ENCODE data around the gene COL27A1.

COL27A1 gene

DNA sequence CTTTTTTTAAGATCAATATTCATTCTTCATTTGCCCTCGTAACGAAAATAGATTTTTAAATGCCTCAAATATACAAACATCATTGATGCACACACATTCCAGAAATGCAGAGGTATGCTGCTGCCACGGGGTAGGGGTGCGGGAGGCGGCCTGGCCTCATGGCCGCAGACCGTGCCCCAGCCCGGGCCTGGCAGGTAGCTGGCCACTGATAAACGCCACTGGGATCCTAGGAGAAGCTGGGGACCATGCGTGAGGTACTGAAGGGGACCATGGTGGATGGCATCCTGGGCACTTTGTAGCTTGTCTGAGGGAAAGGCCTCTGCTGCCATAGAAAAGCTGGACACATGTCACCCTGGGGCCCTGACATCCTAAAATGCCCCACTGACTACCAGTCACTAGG, 180.8 kb downstream of the COL27A1 start:
- DNase-seq (ENCODE audit: low read depth in 1 of 2, low spot score in 1 of 2): no peak

GRCh38 chr9:114336699-114337395, 181.5 kb downstream of the COL27A1 start:
- no peak for DNase-seq (ENCODE audit: low read depth in 1 of 2, low spot score in 1 of 2)

DNA sequence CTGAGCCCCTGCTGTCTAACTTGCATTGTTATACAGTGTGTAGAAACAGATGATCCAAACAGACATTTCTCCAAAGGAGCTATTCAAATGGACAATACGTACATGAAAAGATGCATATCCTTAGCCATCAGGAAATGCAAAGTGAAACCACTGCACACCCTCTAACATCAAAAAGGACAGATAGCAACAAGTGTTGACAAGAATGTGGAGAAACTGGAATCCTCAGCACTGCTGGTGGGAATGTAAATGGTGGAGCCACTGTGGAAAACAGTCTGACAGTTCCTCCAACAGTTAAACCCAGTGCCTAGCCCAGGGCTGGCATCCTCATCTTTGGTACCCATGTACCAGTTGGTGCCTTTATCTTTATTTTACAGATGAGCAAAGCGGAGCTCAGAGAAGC, 182.8 kb downstream of the COL27A1 start:
- no peak for DNase-seq (ENCODE audit: low read depth in 1 of 2, low spot score in 1 of 2)

DNA sequence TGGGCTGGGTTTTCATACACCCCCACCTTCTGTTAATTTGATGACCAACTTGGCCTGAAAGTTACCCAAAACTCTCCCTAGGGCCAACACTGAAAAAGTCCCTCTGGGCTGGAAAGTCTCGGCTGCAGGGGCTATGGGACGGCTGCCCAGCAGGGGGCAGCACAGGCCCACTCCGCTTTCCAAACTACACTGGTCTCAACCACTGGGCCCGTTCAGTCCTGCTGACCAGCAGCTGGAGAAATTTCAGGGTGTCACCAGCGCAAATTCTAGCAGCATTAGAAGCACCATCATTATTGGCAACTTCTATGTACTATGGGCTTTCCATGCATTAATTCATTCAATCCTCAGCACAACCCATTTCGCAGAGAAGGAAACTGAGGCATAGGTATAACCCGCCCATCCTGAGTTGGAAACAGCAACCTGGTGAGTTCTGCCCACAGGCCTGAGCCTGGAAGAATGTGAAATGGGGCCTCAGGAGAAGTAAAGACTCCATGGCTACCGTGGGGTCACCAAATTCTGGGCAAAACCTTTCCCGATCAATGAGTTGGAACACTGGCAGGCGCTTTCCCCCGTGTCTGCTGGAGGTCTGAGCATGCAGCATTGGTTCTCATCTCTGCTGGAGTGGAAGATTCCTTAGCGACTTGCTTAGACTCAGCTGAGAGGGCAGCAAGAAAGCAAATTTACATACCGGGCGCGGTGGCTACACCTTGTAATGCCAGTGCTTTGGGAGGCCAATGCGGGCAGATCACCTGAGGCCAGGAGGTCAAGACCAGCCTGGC, 184.0 kb downstream of the COL27A1 start:
- peak in 1 of 2 donors; percentile 51 for DNase-seq (ENCODE audit: low read depth in 1 of 2, low spot score in 1 of 2)

DNA sequence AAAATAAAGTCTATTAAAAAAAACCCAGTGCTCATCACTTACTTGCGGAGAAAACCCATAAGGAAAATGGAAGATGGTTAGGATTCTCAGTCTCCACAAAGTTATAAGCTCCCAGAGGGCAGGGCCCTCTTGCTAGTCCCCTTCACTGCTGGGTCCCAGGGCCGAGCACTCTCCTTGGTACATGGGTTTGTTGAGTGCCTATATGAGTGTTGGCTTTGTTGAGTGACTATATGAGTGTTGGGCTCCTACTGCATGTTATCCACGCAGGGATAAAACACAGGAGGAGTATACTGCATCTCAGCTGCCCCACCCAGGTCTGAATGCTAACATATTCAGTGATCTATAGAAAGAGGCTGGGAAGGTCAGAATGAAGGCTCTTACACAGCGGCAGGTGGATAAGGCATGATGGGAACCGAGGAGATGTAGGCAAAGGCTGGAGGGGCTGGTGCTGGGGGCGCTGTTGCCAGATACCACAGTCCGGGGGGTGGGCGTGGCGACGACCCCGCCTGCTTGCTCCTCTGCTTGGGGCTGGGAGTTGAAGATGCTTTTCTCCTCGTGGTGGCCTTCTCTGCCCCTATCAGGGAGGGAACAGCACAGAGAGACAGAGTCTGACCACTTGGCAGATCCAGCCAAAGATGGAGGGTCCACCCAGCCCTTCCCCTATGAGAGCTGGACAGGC, 186.0 kb downstream of the COL27A1 start:
- DNase-seq (ENCODE audit: low read depth in 1 of 2, low spot score in 1 of 2): no peak

GRCh38 chr9:114341991-114342390, 186.7 kb downstream of the COL27A1 start:
- no peak for DNase-seq (ENCODE audit: low read depth in 1 of 2, low spot score in 1 of 2)

- DNase-seq (ENCODE audit: low read depth in 1 of 2, low spot score in 1 of 2): no peak
These were observed 187.6 kb downstream of the COL27A1 start for GRCh38 chr9:114342755-114343440.

DNA sequence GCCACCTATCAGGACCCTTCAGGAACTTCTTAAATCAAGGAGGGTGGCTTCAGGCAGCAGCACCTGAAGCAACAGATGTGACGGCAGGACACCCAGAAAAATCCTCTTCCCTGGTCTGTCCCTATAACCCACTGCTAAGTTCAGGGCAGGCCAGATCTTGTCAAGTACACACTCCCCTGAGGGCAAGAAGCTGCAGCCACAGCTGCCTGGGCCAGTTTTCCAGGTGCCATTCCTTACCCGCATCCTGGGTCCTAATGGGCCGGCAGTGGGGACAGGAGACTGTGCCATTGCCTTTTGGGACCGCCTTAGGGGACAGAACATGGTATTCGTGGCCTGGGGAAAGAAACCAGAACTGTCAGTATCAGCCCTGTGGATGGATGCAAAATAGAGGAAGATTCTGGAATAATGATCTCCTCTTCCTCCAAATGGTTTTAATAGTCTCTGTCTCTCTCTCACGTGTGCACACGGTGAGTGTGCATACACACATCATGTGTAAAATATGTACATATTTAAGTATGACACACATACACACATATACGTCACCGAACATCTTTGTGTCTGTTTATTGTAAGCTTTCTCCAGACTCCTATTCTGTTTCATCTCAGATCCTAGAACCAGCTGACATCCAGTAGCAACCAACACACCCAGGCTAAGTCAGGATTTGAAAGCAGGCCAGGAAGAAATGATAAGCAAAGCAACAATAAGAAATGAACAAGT, 188.3 kb downstream of the COL27A1 start:
- no peak for DNase-seq (ENCODE audit: low read depth in 1 of 2, low spot score in 1 of 2)

- DNase-seq (ENCODE audit: low read depth in 1 of 2, low spot score in 1 of 2): no peak
These were observed 188.8 kb downstream of the COL27A1 start for GRCh38 chr9:114344188-114344566.

DNA sequence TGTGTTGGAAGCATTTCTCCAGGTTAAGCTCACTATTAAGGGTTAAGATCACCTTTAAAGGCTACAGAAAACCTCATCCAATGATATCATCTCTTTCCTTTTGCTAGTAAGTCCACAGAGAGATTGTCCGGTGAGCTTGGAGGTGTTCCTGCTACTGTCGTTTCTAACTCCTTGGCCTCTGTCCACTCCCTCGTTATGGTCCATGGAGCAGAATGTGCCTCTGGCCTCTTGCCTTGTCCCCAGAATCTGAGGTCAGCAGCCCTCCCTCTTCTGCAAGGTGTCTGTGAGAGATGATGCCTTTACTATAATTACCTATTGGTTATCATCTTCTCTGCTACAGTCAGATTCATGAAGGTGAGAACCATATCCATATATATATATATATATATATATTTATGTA, 189.4 kb downstream of the COL27A1 start:
- no peak for DNase-seq (ENCODE audit: low read depth in 1 of 2, low spot score in 1 of 2)

- DNase-seq (ENCODE audit: low read depth in 1 of 2, low spot score in 1 of 2): no peak
These were observed 190.2 kb downstream of the COL27A1 start for GRCh38 chr9:114345493-114346065.

- no peak for DNase-seq (ENCODE audit: low read depth in 1 of 2, low spot score in 1 of 2)
These were observed 190.8 kb downstream of the COL27A1 start for GRCh38 chr9:114346146-114346545.

GRCh38 chr9:114347675-114348074, 192.3 kb downstream of the COL27A1 start:
- DNase-seq (ENCODE audit: low read depth in 1 of 2, low spot score in 1 of 2): no peak

DNA sequence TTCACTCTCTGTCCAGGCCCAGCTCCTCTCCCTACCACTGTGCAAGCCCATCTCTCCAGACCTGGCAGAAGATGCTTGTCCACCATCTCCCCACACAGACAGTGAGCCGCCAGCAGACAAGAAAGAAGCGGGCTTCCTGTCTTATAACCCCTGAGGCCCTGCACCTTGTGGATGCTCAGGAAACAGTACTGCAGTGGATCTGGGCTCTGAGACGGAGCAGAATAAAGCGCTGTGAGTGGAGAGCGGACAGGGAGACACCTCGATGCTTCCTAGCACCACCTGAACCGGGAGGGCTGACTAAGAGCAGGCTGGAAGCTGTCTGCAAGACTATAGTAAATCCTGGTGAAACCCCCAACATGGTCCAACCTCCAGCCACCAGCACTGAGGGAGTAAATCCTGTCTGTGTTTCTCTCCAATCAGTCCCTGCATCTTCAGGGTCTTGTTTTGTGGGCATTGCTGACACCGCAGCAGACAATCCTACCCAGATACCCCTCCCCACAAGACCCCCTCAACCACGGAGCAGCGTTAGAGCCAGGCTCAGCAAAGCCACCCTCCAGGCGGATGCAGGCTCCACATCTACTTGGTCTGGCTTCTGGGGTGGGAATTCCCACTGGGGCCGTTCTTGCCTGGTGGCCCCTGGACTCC, 193.0 kb downstream of the COL27A1 start:
- no peak for DNase-seq (ENCODE audit: low read depth in 1 of 2, low spot score in 1 of 2)

DNA sequence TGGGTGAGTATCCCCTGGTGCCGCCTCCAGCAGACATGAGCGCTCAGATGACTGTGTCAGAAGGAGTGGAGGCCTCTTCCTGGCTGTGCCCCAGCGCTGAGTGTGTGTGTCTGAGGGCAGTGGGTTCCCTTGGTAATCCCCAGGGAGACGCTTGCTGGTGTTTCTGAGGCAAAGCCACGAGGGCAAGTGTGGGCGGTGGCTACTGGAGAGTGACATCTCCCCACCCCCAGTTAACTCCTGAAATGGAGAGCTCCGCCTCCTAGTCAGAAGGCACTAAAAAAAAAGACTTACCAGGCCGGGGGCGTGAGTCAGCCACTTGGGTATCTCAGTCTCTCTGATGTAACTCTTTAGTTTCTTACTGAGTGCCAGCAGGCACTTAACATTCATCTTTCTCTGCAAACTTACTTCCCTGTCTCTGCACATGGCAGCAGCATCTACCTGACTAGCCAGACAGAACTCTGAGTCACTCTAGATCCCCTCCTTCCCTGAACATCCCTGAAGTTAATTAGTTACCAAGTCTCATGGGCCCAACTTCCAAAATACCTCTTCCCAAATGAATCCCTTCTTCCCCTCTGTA, 193.7 kb downstream of the COL27A1 start:
- DNase-seq (ENCODE audit: low read depth in 1 of 2, low spot score in 1 of 2): peak in 1 of 2 donors; percentile 75

GRCh38 chr9:114349713-114350480, 194.6 kb downstream of the COL27A1 start:
- DNase-seq (ENCODE audit: low read depth in 1 of 2, low spot score in 1 of 2): no peak

DNA sequence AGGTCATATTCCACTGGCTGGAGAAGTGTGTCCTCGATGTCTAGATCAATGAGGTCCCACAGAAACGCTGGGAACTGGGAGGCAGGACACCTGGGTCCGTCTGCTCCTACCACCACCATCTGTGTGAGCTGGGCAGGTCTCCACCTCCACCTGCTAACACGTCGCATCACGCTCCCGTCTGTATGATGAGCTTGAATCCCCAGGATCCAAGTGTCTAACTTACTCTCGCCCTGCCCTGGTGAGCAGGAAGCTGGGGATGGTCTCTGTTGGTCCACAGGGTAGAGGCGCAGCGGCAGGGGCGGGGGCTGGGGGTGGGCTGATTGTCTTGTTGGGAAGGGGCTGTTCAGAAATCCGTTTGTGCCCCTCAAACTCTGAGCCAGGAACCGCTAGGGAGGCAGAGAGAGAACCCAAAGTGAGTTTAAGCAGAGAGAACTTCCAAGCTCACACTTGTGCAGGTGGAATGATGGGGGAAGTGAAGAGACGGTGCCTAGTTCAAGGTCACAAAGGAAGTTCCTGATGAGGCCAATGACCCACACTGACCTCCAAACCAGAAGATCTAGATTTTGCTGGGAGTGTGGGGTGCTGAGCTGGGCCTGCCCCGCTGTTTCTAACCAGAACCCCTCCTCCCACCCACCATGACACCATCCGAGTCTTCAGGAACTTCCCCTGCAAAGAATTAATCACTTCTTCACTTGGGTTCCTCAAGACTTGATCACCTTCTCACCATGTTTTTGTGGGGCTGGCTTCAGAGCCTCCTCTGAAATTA, 195.5 kb downstream of the COL27A1 start:
- no peak for DNase-seq (ENCODE audit: low read depth in 1 of 2, low spot score in 1 of 2)

DNA sequence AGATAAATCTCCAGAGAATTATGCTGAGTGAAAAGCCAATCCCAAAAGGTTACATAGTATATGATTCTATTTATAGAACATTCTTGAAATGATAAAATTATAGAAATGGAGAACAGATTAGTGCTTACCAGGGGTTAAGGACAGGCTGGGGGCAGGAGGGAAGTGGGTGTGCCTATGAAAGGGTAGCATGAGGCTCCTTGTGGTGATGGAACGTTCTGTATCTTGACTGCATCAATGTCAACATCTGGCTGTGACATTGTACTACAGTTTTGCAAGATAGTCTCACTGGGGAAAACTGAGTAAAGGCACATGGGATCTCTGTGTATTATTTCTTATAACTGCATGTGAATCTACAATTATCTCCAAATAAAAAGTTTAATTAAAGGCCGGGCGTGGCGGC, 196.6 kb downstream of the COL27A1 start:
- DNase-seq (ENCODE audit: low read depth in 1 of 2, low spot score in 1 of 2): no peak

Measured in stimulated activated CD4-positive, alpha-beta T cell treated with anti-CD3 and anti-CD28 coated beads, Interleukin-15, amount 100 ng/mL, for 1 hour (primary cell).